Loucy (cell line): ENCODE data around the gene ACSL5.

ENCODE experiments used
- CTCF ChIP-seq: fragments of 200-600 bp; sonication (generic); conservative IDR thresholded peaks from 2 replicates; pipeline ENCODE4 v1.5.1; 2014; ENCODE audit warnings: mild to moderate bottlenecking, antibody characterized with exemption, low read length
- EZH2phosphoT487 ChIP-seq: fragments of 200-600 bp; IDR thresholded peaks from 2 replicates; pipeline ENCODE4 v1.6.1; 2018; ENCODE audit warnings: antibody characterized with exemption, mild to moderate bottlenecking, moderate library complexity, borderline replicate concordance

DNA sequence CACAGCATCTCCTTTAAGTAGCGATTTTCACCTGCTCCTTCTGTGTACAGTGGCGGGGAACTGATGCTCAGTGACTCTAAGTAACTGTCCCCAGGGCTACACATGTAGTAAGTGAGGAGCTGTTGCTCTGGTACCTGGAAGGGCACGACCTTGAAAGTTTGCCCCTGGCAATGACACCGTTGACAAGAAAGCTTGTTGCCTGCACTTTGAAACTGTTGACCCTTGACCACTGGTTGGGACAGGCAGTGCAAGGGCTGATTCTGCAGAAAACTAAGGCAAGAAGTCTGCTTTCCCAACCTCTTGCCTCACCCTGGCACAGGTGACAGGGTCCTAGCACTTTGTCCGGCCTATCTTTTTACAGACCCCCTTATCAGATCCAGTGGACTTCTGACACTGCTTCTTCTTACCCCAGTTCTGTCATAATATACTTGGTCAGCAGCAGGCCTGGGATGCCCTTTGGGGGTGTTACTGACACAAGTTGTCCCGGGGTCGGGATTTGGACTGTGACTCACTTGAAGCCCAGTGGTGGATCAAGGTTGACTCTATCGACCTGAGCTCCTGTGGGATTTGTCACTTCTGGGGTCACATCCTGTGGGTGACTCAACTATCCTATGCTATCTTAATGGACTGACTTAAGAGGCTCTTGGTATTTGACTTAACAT lies 5.8 kb downstream of the ACSL5 start:
- TF ChIP-seq CTCF (no peak), EZH2phosphoT487 (no peak)
